Ovary (tissue), 3 donors: ENCODE measurements around the gene FAAH.

Experiments used
- CTCF ChIP-seq, 3 donors: fragments of 450-650 bp in 2 of 3; fragments of 200-600 bp in 1 of 3; IDR thresholded peaks; one replicate each; pipeline versions ENCODE4 v1.5.1 to v1.8.0; 2016 to 2022; ENCODE audit warnings: antibody characterized with exemption in 3 of 3, mild to moderate bottlenecking in 1 of 3
- EP300 ChIP-seq: sonication (generic); formaldehyde crosslinking; IDR thresholded peaks from one replicate; pipeline ENCODE4 v1.6.1; 2017; ENCODE audit warnings: antibody characterized with exemption
- POLR2A ChIP-seq: fragments of 450-650 bp; IDR thresholded peaks from one replicate; pipeline ENCODE4 v1.6.1; 2017; ENCODE audit warnings: antibody characterized with exemption, mild to moderate bottlenecking, moderate library complexity
- donor health status: DM: no; HTN: no; CAD: no.

- no peak for TF ChIP-seq CTCF (IDR thresholded peaks at IDR 0.05)
- TF ChIP-seq POLR2A, result no peak
- no peak for TF ChIP-seq EP300
Observed at GRCh38 chr1:46461017-46461808, 67.1 kb downstream of the FAAH start.
